ENCODE measurements around the gene TNS3. TPM values are rescaled to one million over a fixed set of nuclear protein-coding genes. Genes with fewer than 3 reads are reported as not detected.

The TNS3 gene
- total and polyA plus RNA-seq, 2 of the 13 experiments (the other 11 are each of a cell fraction or from before 2014, with no cell fraction given): 52.9 to 55.7 TPM

DNA sequence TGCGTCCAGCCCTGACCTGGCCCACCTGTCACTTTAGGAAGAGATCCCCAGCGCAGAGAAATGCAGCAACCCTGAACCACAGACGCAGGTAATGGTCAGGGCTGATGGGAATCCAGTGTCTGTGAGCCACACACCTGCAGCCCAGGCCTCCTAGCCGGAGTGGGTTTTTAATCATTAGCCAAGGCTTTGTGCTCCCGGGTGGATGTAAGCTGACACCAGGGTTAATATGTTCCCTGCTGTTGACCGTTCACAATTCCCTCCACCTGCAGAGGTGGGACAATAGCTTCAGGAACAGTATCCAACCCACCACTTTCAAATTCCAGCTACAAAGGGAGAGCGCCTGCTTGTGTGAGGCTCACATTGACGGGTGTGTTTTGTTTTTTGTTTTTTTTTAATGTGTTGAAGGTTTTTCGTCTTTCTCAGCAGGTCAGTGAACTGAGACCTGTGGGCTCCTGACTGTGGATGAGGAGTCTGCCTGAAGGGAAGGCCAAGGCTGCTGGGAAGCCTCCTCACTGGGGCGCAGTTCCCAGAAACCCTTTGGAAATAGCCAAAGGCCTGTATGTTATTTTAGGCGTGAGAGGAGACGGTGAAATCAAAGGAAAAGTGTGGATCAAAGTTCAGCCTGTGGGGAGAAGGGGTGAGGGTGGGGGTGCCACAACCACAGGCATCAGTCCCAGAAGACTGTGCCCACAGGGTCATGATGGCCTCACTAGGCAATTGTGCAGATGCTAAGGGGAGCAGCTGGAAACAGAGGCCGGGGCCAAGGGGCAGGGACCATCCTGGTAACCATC, 111.1 kb downstream of the TNS3 start (continued):
- TF ChIP-seq ZNF292 (CRISPR knock-in tag; IDR thresholded peaks at IDR 0.05; ENCODE audit: borderline replicate concordance, low read depth) (peak; percentile 29; the same call in 1 of the 2 replicates), RFXAP (CRISPR knock-in tag; IDR thresholded peaks at IDR 0.05; ENCODE audit: borderline replicate concordance) (0 out of 2 replicates have a peak, but pooled peaks have one; percentile 12), NFYB (CRISPR knock-in tag; IDR thresholded peaks at IDR 0.05) (peak; percentile 24; the same call in 1 of the 2 replicates), FOXK1 (CRISPR knock-in tag; IDR thresholded peaks at IDR 0.05; ENCODE audit: borderline replicate concordance, low read depth) (peak; percentile 57; the same call in 1 of the 2 replicates), NFE2 (CRISPR knock-in tag; IDR thresholded peaks at IDR 0.05) (0 out of 2 replicates have a peak, but pooled peaks have one; percentile 21), MXI1 (IDR thresholded peaks at IDR 0.05; ENCODE audit: borderline replicate concordance, low read depth, low read length) (peak; percentile 15; the same call in 1 of the 3 replicates), ZNF317 (CRISPR knock-in tag; IDR thresholded peaks at IDR 0.05) (peak; percentile 88), ZNF605 (CRISPR knock-in tag; IDR thresholded peaks at IDR 0.05) (0 out of 2 replicates have a peak, but pooled peaks have one; percentile 52)
- TF ChIP-seq, protein P1, sequence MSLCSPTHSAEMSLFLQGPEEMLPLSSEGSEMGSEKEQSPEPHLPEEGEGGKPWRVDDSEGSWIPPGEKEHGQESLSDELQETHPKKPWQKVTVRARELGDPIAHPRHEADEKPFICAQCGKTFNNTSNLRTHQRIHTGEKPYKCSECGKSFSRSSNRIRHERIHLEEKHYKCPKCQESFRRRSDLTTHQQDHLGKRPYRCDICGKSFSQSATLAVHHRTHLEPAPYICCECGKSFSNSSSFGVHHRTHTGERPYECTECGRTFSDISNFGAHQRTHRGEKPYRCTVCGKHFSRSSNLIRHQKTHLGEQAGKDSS (CRISPR knock-in tag; IDR thresholded peaks at IDR 0.05; ENCODE audit: borderline replicate concordance, low read depth): 0 out of 2 replicates have a peak, but pooled peaks have one; percentile 23
- TF ChIP-seq, protein P2, sequence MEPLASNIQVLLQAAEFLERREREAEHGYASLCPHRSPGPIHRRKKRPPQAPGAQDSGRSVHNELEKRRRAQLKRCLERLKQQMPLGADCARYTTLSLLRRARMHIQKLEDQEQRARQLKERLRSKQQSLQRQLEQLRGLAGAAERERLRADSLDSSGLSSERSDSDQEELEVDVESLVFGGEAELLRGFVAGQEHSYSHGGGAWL (CRISPR knock-in tag; IDR thresholded peaks at IDR 0.05): no peak
- TF ChIP-seq, protein P3, sequence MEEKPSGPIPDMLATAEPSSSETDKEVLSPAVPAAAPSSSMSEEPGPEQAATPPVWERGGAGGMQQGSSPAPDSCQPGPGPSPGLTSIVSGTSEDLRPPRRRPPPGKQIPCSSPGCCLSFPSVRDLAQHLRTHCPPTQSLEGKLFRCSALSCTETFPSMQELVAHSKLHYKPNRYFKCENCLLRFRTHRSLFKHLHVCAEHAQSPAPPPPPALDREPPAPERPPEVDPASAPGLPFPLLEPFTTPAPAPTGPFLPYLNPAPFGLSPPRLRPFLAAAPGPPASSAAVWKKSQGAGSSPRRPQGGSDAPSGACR (CRISPR knock-in tag; IDR thresholded peaks at IDR 0.05): peak; percentile 87
- TF ChIP-seq, protein P4, sequence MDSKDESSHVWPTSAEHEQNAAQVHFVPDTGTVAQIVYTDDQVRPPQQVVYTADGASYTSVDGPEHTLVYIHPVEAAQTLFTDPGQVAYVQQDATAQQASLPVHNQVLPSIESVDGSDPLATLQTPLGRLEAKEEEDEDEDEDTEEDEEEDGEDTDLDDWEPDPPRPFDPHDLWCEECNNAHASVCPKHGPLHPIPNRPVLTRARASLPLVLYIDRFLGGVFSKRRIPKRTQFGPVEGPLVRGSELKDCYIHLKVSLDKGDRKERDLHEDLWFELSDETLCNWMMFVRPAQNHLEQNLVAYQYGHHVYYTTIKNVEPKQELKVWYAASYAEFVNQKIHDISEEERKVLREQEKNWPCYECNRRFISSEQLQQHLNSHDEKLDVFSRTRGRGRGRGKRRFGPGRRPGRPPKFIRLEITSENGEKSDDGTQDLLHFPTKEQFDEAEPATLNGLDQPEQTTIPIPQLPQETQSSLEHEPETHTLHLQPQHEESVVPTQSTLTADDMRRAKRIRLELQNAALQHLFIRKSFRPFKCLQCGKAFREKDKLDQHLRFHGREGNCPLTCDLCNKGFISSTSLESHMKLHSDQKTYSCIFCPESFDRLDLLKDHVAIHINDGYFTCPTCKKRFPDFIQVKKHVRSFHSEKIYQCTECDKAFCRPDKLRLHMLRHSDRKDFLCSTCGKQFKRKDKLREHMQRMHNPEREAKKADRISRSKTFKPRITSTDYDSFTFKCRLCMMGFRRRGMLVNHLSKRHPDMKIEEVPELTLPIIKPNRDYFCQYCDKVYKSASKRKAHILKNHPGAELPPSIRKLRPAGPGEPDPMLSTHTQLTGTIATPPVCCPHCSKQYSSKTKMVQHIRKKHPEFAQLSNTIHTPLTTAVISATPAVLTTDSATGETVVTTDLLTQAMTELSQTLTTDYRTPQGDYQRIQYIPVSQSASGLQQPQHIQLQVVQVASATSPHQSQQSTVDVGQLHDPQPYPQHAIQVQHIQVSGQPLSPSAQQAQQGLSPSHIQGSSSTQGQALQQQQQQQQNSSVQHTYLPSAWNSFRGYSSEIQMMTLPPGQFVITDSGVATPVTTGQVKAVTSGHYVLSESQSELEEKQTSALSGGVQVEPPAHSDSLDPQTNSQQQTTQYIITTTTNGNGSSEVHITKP (CRISPR knock-in tag; IDR thresholded peaks at IDR 0.05; ENCODE audit: low read depth): peak; percentile 39; the same call in 1 of the 2 replicates
- TF ChIP-seq, protein P5, sequence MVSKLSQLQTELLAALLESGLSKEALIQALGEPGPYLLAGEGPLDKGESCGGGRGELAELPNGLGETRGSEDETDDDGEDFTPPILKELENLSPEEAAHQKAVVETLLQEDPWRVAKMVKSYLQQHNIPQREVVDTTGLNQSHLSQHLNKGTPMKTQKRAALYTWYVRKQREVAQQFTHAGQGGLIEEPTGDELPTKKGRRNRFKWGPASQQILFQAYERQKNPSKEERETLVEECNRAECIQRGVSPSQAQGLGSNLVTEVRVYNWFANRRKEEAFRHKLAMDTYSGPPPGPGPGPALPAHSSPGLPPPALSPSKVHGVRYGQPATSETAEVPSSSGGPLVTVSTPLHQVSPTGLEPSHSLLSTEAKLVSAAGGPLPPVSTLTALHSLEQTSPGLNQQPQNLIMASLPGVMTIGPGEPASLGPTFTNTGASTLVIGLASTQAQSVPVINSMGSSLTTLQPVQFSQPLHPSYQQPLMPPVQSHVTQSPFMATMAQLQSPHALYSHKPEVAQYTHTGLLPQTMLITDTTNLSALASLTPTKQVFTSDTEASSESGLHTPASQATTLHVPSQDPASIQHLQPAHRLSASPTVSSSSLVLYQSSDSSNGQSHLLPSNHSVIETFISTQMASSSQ (IDR thresholded peaks at IDR 0.05; ENCODE audit: low read depth): peak; percentile 95
- TF ChIP-seq, protein P5 (CRISPR knock-in tag; IDR thresholded peaks at IDR 0.05; ENCODE audit: borderline replicate concordance): peak; percentile 99

All from HepG2 (cell line).